SK-N-SH (cell line): ENCODE data around the gene GNA15. TPM values are rescaled to one million over a fixed set of nuclear protein-coding genes. Genes with fewer than 3 reads are reported as not detected.

Source experiments
- CTCF ChIA-PET: fragments of 300-600, 350-600 bp; formaldehyde crosslinking; extraction: SDS; loops from one replicate; lab custom pipeline; 2021; lab: Yijun Ruan, JAX
- POLR2A ChIA-PET: fragments of 350-600 bp; sonication (Branson Sonifier 250); formaldehyde crosslinking; extraction: SDS; loops from one replicate; lab custom pipeline; 2020; ENCODE audit warnings: antibody characterized with exemption, inconsistent platforms; lab: Yijun Ruan, JAX
- DNase-seq: peaks from one replicate; pipeline ENCODE4 v3.0.0; 2012
- H2AFZ ChIP-seq: fragments of 200-600 bp; sonication (generic); 2 replicates; pipeline ENCODE4 v1.8.1; 2016; ENCODE audit warnings: antibody characterized with exemption, mild to moderate bottlenecking, low read depth
- H3F3A ChIP-seq: fragments of 200-600 bp; sonication (generic); replicated peaks from 2 replicates; pipeline ENCODE3; 2016; ENCODE audit warnings: antibody characterized with exemption, mild to moderate bottlenecking; ENCODE audit not compliant: insufficient read depth
- H3K27ac ChIP-seq, 2 experiments: fragments of 200-500 bp in 1 of 2; fragments of 200-600 bp in 1 of 2; sonication (Bioruptor generic) in 1 of 2; sonication (generic), shearing (Covaris generic) in 1 of 2; 2 replicates each; pipeline versions ENCODE4 v1.5.1 to v1.6.1; 2014 to 2016; ENCODE audit warnings: low read depth in 2 of 2, inconsistent platforms in 1 of 2, low read length in 1 of 2, mild to moderate bottlenecking in 1 of 2, mixed read lengths in 1 of 2
- H3K27me3 ChIP-seq: fragments of 200-600 bp; sonication (generic), shearing (Covaris generic); 2 replicates; pipeline ENCODE4 v1.6.1; 2016; ENCODE audit warnings: mixed run types; ENCODE audit not compliant: insufficient read depth
- H3K36me3 ChIP-seq, 2 experiments: fragments of 200-500 bp in 1 of 2; fragments of 200-600 bp in 1 of 2; sonication (Bioruptor generic) in 1 of 2; sonication (generic) in 1 of 2; replicated peaks in 1 of 2; 2 replicates each; pipeline versions ENCODE3 to v1.5.1; 2014 to 2016; ENCODE audit warnings: low read length in 1 of 2, mild to moderate bottlenecking in 1 of 2; ENCODE audit not compliant: insufficient read depth in 2 of 2, control insufficient read depth in 1 of 2
- H3K4me1 ChIP-seq, 2 experiments: fragments of 200-500 bp in 1 of 2; fragments of 200-600 bp in 1 of 2; sonication (Bioruptor generic) in 1 of 2; sonication (generic), shearing (Covaris generic) in 1 of 2; 2 replicates each; pipeline versions ENCODE4 v1.5.1 to v1.6.1; 2014 to 2016; ENCODE audit warnings: low read depth in 1 of 2, low read length in 1 of 2, mixed run types in 1 of 2; ENCODE audit not compliant: insufficient read depth in 2 of 2, control insufficient read depth in 1 of 2
- H3K4me2 ChIP-seq: fragments of 200-600 bp; sonication (generic), shearing (Covaris generic); 2 replicates; pipeline ENCODE4 v1.6.1; 2017; ENCODE audit warnings: mixed run types
- H3K4me3 ChIP-seq, 2 experiments: fragments of 200-500 bp in 1 of 2; fragments of 200-600 bp in 1 of 2; sonication (Bioruptor generic) in 1 of 2; sonication (generic), shearing (Covaris generic) in 1 of 2; 2 replicates each; pipeline versions ENCODE4 v1.5.1 to v1.8.1; 2014 to 2016; ENCODE audit warnings: low read depth in 2 of 2, inconsistent platforms in 1 of 2, low read length in 1 of 2, mild to moderate bottlenecking in 1 of 2, mixed read lengths in 1 of 2, moderate library complexity in 1 of 2
- H3K79me2 ChIP-seq: fragments of 200-600 bp; sonication (generic); 2 replicates; pipeline ENCODE4 v1.8.1; 2017; ENCODE audit warnings: mild to moderate bottlenecking; ENCODE audit not compliant: insufficient read depth
- H3K9ac ChIP-seq: fragments of 200-600 bp; sonication (generic); 2 replicates; pipeline ENCODE4 v1.6.1; 2017; ENCODE audit warnings: mixed run types
- H3K9me2 ChIP-seq: fragments of 200-600 bp; sonication (generic); 2 replicates; pipeline ENCODE4 v1.6.1; 2017; ENCODE audit warnings: mixed run types
- H3K9me3 ChIP-seq: fragments of 200-600 bp; sonication (generic); 2 replicates; pipeline ENCODE4 v1.6.1; 2017; ENCODE audit warnings: mixed run types, mild to moderate bottlenecking, moderate library complexity
- H4K20me1 ChIP-seq: fragments of 200-600 bp; sonication (generic); 2 replicates; pipeline ENCODE4 v1.6.1; 2017; ENCODE audit warnings: mild to moderate bottlenecking, mixed run types; ENCODE audit not compliant: insufficient read depth
- ELF1 ChIP-seq: IDR thresholded peaks from 2 replicates; pipeline ENCODE4 v1.4.0; 2012
- EZH2phosphoT487 ChIP-seq: fragments of 200-600 bp; sonication (generic); IDR thresholded peaks from 2 replicates; pipeline ENCODE4 v1.6.1; 2017; ENCODE audit warnings: low read depth, mixed run types, mild to moderate bottlenecking, antibody characterized with exemption, moderate library complexity, borderline replicate concordance
- FOSL2 ChIP-seq: IDR thresholded peaks from 2 replicates; pipeline ENCODE4 v1.4.0; 2012; ENCODE audit warnings: low read depth, mild to moderate bottlenecking, moderate library complexity, borderline replicate concordance
- FOXJ3 ChIP-seq: sonication (generic); formaldehyde crosslinking; IDR thresholded peaks from 2 replicates; pipeline ENCODE4 v1.5.1; 2020; ENCODE audit warnings: mild to moderate bottlenecking, missing genetic modification reagents
- FOXM1 ChIP-seq: IDR thresholded peaks from 2 replicates; pipeline ENCODE4 v1.4.0; 2012; ENCODE audit warnings: low read depth, mild to moderate bottlenecking
- GABPA ChIP-seq: IDR thresholded peaks from 2 replicates; pipeline ENCODE4 v1.4.0; 2012; ENCODE audit warnings: low read depth, mild to moderate bottlenecking
- GATA2 ChIP-seq: sonication (generic); formaldehyde crosslinking; IDR thresholded peaks from 2 replicates; pipeline ENCODE4 v1.5.0; 2020; ENCODE audit warnings: mild to moderate bottlenecking, missing genetic modification reagents
- JUND ChIP-seq: IDR thresholded peaks from 2 replicates; pipeline ENCODE4 v1.4.0; 2012
- MEF2A ChIP-seq: IDR thresholded peaks from 2 replicates; pipeline ENCODE4 v1.4.0; 2012; ENCODE audit warnings: low read depth, borderline replicate concordance
- NRF1 ChIP-seq: IDR thresholded peaks from 2 replicates; pipeline ENCODE4 v1.6.1; 2012; ENCODE audit warnings: low read depth, mild to moderate bottlenecking, low read length
- RCOR1 ChIP-seq: fragments of 150-350 bp; IDR thresholded peaks from 2 replicates; pipeline ENCODE4 v1.6.1; 2017; ENCODE audit warnings: antibody characterized with exemption, low read length
- SIN3A ChIP-seq: IDR thresholded peaks from 2 replicates; pipeline ENCODE4 v1.6.1; 2012; ENCODE audit warnings: low read depth, mild to moderate bottlenecking, low read length, moderate library complexity, borderline replicate concordance
- TCF12 ChIP-seq: IDR thresholded peaks from 2 replicates; pipeline ENCODE4 v1.4.0; 2012
- TEAD4 ChIP-seq: IDR thresholded peaks from 2 replicates; pipeline ENCODE4 v1.4.0; 2012; ENCODE audit warnings: mild to moderate bottlenecking, borderline replicate concordance; ENCODE audit not compliant: insufficient read depth
- YY1 ChIP-seq: IDR thresholded peaks from 2 replicates; pipeline ENCODE4 v1.4.0; 2012; ENCODE audit warnings: low read depth, mild to moderate bottlenecking
- WGBS: methylation state at CpG from one replicate; pipeline ENCODE4 v1.1.6; 2017; ENCODE audit warnings: low lambda C conversion rate; 5-methylcytosine and 5-hydroxymethylcytosine counted together
- polyA plus RNA-seq, 3 experiments: library from polyadenylated mRNA; depleted of rRNA; stranded (reverse); fragments of >200 nt; gene quantifications; 2 replicates each; pipeline ENCODE4 v1.2.3, GENCODE V29; 2012
- TF ChIP-seq, protein P1 (sequence below): fragments of 150-350 bp; IDR thresholded peaks from 2 replicates; pipeline ENCODE4 v1.6.1; 2016; ENCODE audit warnings: mild to moderate bottlenecking, low read depth, low read length
- TF ChIP-seq, protein P2 (sequence below): IDR thresholded peaks from 2 replicates; pipeline ENCODE4 v1.4.0; 2012; ENCODE audit warnings: low read depth, borderline replicate concordance
- TF ChIP-seq, protein P3 (sequence below): IDR thresholded peaks from 2 replicates; pipeline ENCODE4; 2012

GNA15 gene
- polyA plus RNA-seq, 1 of the 3 experiments (the other 2 are of a cell fraction) = 0.05 TPM

DNA sequence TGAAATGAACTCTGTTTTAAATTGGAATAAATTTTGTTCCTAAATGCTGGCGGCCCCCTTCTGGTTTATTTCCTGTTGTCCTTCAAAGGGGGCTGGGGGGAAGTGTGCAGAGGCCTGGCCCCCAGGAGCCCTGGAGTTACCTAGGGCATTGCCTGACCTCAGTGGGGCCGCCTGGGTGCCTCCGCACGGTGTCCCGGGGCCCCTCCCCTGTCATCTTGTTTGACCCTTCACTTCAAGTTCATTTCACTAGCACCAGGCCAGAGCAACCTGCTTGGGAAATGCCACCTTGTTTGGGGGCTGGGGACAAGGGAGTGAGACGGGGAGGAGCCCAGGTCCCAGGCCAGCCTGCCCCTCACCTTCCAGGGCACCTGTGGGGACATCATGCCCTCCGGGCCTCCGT lies 11.9 kb upstream of the GNA15 start:
- no peak overlapping the region for H3K4me3 ChIP-seq
- H3K27me3 ChIP-seq = no peaks in the 10 kb centered on the region
- no peaks in the 10 kb centered on the region for H3K79me2 ChIP-seq
- no peak overlapping the region for H2AFZ ChIP-seq
- H4K20me1 ChIP-seq = no peaks in the 10 kb centered on the region
- H3K4me2 ChIP-seq = no peak overlapping the region
- ChIA-PET POLR2A (no interaction called here), CTCF (interaction anchor here (1.4 to 7.6 kb wide), 8 partner anchors 15 to 172 kb away, joined by 3 to 60 read pairs (median 14); no protein-coding TSS in a partner anchor)
- H3K4me1 ChIP-seq = no peaks in the 10 kb centered on the region
- DNase-seq = no peak
- no peaks in the 10 kb centered on the region for H3K9me2 ChIP-seq
- H3F3A ChIP-seq = peaks cover 7% of the 10 kb centered on the region
- peaks cover 0 to 14% of the 10 kb centered on the region in 2 experiments for H3K36me3 ChIP-seq
- no peak for TF ChIP-seq TEAD4
- no peak overlapping the region for H3K9ac ChIP-seq
- no peak overlapping the region for H3K27ac ChIP-seq
- 89% methylated on average over 4 of the region's 8 CpGs for WGBS
- H3K9me3 ChIP-seq = no peaks in the 10 kb centered on the region

DNA sequence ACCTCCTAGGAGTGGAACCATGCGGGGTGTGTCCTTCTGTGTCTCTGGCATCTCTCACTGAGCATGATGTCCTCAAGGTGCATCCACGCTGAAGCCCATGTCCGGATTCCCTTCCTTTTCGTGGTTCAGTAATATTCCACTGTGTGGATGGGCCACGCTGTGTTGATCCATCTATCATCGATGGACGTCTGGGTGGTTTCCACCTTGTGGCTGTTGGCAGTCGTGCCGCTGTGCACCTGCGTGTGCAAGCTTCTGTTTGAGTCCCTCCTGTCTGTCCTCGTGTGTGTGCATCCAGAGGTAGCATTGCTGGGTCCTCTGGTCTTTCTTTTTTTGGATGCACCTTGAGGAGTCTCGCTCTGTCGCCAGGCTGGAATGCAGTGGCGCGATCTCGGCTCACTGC lies 11.2 kb upstream of the GNA15 start:
- H3K4me3 ChIP-seq = no peak overlapping the region
- H3F3A ChIP-seq = peaks cover 7% of the 10 kb centered on the region
- H2AFZ ChIP-seq = no peak overlapping the region
- no peak overlapping the region for H3K4me2 ChIP-seq
- peaks cover 0 to 12% of the 10 kb centered on the region in 2 experiments for H3K36me3 ChIP-seq
- 83% methylated on average over 9 of the region's 16 CpGs for WGBS
- no peaks in the 10 kb centered on the region for H3K9me3 ChIP-seq
- no peaks in the 10 kb centered on the region for H3K27me3 ChIP-seq
- TF ChIP-seq GABPA = no peak
- TF ChIP-seq GATA2 (CRISPR knock-in tag) = no peak
- TF ChIP-seq RCOR1 = no peak
- no peak for TF ChIP-seq TEAD4
- TF ChIP-seq SIN3A = no peak
- TF ChIP-seq, protein P1, sequence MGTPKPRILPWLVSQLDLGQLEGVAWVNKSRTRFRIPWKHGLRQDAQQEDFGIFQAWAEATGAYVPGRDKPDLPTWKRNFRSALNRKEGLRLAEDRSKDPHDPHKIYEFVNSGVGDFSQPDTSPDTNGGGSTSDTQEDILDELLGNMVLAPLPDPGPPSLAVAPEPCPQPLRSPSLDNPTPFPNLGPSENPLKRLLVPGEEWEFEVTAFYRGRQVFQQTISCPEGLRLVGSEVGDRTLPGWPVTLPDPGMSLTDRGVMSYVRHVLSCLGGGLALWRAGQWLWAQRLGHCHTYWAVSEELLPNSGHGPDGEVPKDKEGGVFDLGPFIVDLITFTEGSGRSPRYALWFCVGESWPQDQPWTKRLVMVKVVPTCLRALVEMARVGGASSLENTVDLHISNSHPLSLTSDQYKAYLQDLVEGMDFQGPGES = no peak
- no peak for TF ChIP-seq YY1
- no peak for TF ChIP-seq MEF2A
- TF ChIP-seq NRF1 = no peak
- no peak for TF ChIP-seq JUND
- TF ChIP-seq EZH2phosphoT487 = no peak
- no peak for TF ChIP-seq ELF1
- TF ChIP-seq, protein P2, sequence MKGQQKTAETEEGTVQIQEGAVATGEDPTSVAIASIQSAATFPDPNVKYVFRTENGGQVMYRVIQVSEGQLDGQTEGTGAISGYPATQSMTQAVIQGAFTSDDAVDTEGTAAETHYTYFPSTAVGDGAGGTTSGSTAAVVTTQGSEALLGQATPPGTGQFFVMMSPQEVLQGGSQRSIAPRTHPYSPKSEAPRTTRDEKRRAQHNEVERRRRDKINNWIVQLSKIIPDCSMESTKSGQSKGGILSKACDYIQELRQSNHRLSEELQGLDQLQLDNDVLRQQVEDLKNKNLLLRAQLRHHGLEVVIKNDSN = no peak
- no peak for TF ChIP-seq FOXJ3
- no peak for TF ChIP-seq FOXM1
- no peak for TF ChIP-seq TCF12
- no peak for TF ChIP-seq FOSL2
- TF ChIP-seq, protein P3, sequence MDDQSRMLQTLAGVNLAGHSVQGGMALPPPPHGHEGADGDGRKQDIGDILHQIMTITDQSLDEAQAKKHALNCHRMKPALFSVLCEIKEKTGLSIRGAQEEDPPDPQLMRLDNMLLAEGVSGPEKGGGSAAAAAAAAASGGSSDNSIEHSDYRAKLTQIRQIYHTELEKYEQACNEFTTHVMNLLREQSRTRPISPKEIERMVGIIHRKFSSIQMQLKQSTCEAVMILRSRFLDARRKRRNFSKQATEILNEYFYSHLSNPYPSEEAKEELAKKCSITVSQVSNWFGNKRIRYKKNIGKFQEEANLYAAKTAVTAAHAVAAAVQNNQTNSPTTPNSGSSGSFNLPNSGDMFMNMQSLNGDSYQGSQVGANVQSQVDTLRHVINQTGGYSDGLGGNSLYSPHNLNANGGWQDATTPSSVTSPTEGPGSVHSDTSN = no peak
- CTCF ChIA-PET = interaction anchor here (1.1 to 8.6 kb wide), 16 partner anchors 15 to 173 kb away, joined by 3 to 60 read pairs (median 10); no protein-coding TSS in a partner anchor
- DNase-seq = no peak
- no peaks in the 10 kb centered on the region for H3K4me1 ChIP-seq
- H3K9me2 ChIP-seq = no peaks in the 10 kb centered on the region
- H3K27ac ChIP-seq = no peak overlapping the region
- no peak overlapping the region for H3K9ac ChIP-seq
- POLR2A ChIA-PET = interaction anchor here (0.6 kb wide), 1 partner anchor 166 kb away, joined by 4 read pairs; no protein-coding TSS in a partner anchor
- H4K20me1 ChIP-seq = no peaks in the 10 kb centered on the region
- H3K79me2 ChIP-seq = no peaks in the 10 kb centered on the region
